Central memory CD8-positive, alpha-beta T cell (primary cell): Measurements from ENCODE around the gene RPUSD4.
A peak's percentile ranks its signal among the peaks of the same experiment; 100 is the strongest.

Source experiments
- ATAC-seq: fragments of 150-1000 bp; cut with Tn5 transposase; replicated peaks from 2 replicates; pipeline ENCODE4 v1.10.0; 2022; ENCODE audit warnings: mild to moderate bottlenecking, moderate FRiP score, moderate number of reproducible peaks; ENCODE audit not compliant: poor library complexity, severe bottlenecking; ENCODE audit errors: extremely low read depth
- DNase-seq, 2 donors: peaks; one replicate each; pipeline ENCODE4 v3.0.0; 2021; ENCODE audit warnings: low spot score in 2 of 2
- H3K27ac Mint-ChIP-seq: one replicate; pipeline ENCODE4 v1.8.0; 2022; ENCODE audit warnings: low read depth, mild to moderate bottlenecking, moderate library complexity, mixed read lengths
- H3K27me3 Mint-ChIP-seq: one replicate; pipeline ENCODE4 v1.8.0; 2022; ENCODE audit warnings: mixed read lengths
- H3K36me3 Mint-ChIP-seq: one replicate; pipeline ENCODE4 v1.8.0; 2022; ENCODE audit warnings: mild to moderate bottlenecking, moderate library complexity, mixed read lengths; ENCODE audit not compliant: insufficient read depth
- H3K4me1 Mint-ChIP-seq: one replicate; pipeline ENCODE4 v1.8.0; 2022; ENCODE audit warnings: mixed read lengths
- H3K4me3 Mint-ChIP-seq: one replicate; pipeline ENCODE4 v1.8.0; 2022; ENCODE audit warnings: mild to moderate bottlenecking, moderate library complexity, mixed read lengths
- H3K9me3 Mint-ChIP-seq: one replicate; pipeline ENCODE4 v1.8.0; 2022; ENCODE audit warnings: mixed read lengths

RPUSD4 gene

DNA sequence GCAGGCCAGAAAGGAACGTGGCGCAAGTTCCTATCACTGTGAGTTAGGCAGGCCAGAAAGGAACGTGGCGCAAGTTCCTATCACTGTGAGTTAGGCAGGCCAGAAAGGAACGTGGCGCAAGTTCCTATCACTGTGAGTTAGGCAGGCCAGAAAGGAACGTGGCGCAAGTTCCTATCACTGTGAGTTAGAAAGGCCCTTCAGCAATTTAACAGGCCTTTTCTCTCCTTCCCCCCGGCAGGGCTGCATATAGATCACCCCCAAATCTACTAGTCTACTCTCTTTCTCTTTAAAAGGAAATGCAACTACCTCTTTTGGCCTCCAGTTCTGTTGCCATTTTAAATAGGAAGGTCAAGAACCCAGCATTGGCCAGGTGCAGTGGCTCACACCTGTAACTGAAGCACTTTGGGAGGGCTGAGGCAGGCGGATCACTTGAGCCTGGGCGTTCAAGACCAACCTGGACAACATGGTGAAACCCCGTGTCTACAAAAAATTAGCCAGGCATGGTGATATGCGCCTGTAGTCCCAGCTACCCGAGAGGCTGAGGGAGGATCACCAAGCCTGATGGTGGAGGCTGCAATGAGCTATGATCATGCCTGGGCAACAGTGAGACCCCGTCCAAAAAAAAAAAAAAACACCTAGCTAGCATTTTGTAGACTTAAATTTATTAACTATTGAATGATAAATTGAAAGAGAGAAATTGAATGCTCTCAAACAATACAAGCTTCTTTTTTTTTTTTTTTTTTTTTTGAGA, 15.1 kb upstream of the RPUSD4 start:
- no peak for ATAC-seq
- Mint-ChIP-seq H3K27me3 (no peaks in the 10 kb centered on the region), H3K4me3 (no peak overlapping the region), H3K36me3 (peaks cover 4% of the 10 kb centered on the region), H3K4me1 (peaks cover 6% of the 10 kb centered on the region), H3K9me3 (no peaks in the 10 kb centered on the region), H3K27ac (no peak overlapping the region)
- no peak for DNase-seq

DNA sequence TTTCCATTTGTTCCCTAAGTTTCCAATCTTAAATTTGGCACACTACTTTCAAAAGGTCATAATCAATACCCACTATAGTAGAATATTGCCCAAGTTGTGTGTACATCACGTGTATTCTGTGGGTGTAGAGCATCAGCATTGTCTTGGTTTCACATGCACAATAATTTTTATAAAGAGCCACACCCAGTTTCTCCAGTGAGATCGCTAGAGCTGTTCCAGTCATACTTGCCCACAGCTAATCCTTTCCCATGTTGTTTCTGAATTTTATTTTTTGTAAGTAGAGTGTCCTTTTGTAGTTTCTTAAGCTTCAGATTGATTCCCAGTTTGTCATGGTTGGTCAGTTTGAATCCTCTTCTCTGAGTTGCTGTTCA, 13.8 kb upstream of the RPUSD4 start:
- H3K27me3 Mint-ChIP-seq = no peaks in the 10 kb centered on the region
- no peak overlapping the region for H3K27ac Mint-ChIP-seq
- ATAC-seq = no peak
- no peak for DNase-seq
- H3K36me3 Mint-ChIP-seq = peaks cover 3% of the 10 kb centered on the region
- no peak overlapping the region for H3K4me3 Mint-ChIP-seq
- no peaks in the 10 kb centered on the region for H3K9me3 Mint-ChIP-seq
- peaks cover 8% of the 10 kb centered on the region for H3K4me1 Mint-ChIP-seq

DNA sequence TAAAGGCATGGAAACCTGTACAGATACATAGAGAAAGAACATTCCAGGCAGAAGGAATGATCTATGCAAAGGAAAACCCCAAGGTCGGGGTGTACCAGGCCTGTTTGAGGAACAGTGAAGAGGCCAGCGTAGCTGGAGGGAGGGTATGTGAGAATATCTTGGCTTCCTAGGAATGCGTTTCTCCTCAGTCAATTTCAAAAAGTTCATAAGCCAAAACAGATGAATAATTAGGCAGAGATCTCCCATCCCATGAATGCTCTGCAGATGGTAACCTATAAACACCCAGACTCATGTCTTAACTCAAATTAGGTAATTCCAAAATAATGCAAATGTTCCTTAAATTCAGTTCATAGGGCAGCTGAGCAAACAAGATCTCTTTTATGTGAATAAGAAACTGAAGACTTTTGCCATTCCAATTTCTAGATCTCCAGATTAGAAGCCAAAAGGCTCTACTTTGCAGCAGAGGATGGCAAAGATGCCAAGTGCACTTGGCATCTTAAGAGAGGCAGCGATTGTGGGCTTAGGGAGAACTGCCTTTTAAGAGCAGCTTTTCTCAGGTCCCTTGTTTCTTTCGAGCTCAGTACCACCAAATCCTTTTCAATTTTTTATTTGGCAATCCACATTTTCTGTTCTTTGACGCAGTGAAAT, 13.3 kb upstream of the RPUSD4 start:
- no peak overlapping the region for H3K4me3 Mint-ChIP-seq
- DNase-seq (no peak), ATAC-seq (no peak)
- H3K27me3 Mint-ChIP-seq = no peaks in the 10 kb centered on the region
- peaks cover 11% of the 10 kb centered on the region for H3K4me1 Mint-ChIP-seq
- H3K27ac Mint-ChIP-seq = no peak overlapping the region
- H3K9me3 Mint-ChIP-seq = no peaks in the 10 kb centered on the region
- peaks cover 4% of the 10 kb centered on the region for H3K36me3 Mint-ChIP-seq

DNA sequence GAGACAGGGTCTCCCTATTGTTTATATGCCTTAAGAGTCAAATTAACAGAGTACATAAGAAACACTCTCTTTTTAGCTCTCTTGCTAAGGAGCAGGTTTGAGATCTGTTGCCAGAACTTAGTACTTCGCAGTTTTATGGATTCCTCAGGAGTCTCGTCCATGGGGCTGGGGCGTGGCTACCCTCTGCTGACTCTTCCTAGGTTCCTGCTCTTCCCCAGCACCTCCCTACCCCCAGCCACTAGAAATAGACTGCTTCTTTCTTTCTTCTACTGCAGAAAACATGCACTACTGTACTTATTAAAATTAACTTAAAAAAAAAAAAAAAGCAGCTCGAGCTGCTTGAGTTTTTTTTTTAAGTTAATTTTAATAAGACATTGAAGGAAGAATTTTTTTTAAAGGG, 8.1 kb upstream of the RPUSD4 start:
- no peak overlapping the region for H3K4me3 Mint-ChIP-seq
- no peaks in the 10 kb centered on the region for H3K27me3 Mint-ChIP-seq
- ATAC-seq (no peak), DNase-seq (no peak)
- H3K9me3 Mint-ChIP-seq = no peaks in the 10 kb centered on the region
- peaks cover 4% of the 10 kb centered on the region for H3K36me3 Mint-ChIP-seq
- H3K4me1 Mint-ChIP-seq = peaks cover 27% of the 10 kb centered on the region
- H3K27ac Mint-ChIP-seq = peak overlapping the region; percentile 41

DNA sequence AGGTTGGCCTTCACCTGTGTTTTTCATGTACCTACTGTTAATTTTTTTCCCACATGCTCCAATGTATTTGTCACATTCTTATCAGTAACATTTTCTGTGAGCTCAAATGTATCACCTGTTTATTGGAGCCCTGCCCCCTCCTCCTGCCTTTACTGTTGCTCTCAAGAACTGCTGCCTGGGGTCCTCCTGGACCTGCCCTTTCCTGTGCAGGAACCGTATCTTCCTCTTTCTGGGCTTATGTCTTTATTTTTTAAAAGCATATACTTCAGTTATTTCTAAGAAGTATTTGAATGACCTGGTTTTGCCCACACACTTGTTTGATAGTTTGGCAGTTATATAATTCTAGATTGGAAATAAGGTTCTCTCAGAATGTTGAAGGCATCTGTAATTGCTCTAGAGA, 6.0 kb upstream of the RPUSD4 start:
- Mint-ChIP-seq H3K27ac (no peak overlapping the region), H3K4me3 (no peak overlapping the region), H3K36me3 (peaks cover 4% of the 10 kb centered on the region), H3K9me3 (no peaks in the 10 kb centered on the region), H3K27me3 (no peaks in the 10 kb centered on the region), H3K4me1 (peaks cover 36% of the 10 kb centered on the region)
- no peak for ATAC-seq
- DNase-seq = no peak

DNA sequence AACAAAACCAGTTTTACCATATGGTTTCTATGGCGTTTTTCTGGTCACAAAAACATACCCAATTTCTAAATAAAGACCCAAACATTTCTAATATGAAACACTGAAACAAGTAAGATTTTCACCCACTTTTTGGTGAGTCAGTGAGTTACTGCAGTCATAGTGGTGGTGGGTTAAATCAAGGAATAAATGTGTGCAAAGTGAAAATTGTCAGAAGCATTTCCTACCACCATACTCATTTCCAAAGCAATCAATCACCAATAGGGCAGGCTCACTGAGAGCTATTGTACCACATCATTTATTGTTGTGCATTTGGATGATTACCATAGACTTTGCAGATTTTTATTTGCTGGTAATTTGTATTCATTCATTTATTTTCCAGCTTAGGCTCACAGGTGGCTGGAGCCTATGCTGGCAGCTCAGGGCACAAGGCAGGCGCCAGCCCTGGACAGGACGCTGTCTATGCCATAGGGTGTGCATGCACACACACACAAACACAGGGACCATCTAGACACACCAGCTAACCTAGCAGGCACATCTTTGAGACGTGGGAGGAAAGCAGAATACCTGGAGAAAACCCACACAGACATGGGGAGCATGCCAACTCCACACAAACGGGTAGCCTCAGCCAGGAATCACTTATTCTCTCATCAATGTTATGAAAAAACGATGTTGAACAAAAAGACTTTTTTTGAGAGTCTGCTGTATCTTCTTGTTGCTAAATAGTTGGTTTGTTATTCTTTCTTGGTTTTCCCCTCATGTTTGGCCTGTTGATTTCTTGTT, 5.3 kb upstream of the RPUSD4 start:
- Mint-ChIP-seq H3K9me3 (no peaks in the 10 kb centered on the region), H3K4me1 (peaks cover 43% of the 10 kb centered on the region), H3K4me3 (no peak overlapping the region), H3K27me3 (no peaks in the 10 kb centered on the region), H3K27ac (no peak overlapping the region), H3K36me3 (peaks cover 6% of the 10 kb centered on the region)
- DNase-seq = no peak
- ATAC-seq = no peak

DNA sequence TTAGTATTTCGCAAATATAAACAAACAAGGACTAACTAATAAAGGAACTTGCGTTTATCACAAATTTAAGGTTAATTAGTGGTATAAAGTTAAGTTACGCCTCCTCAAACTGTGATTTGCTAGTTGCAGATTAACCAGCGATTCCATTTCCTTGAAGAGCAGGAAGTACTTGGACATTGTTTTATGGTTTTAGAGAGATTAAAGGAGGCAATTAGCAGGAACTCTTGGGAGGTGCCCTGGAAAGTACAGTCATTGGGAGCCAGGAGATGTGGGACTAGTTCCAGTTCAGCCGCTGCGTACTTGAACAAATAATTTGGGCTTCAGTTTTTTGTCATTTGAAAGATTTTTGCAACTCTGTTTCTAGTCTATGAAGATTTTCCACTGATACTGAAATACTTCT, 3.4 kb upstream of the RPUSD4 start:
- H3K4me3 Mint-ChIP-seq = no peak overlapping the region
- no peak for ATAC-seq

DNA sequence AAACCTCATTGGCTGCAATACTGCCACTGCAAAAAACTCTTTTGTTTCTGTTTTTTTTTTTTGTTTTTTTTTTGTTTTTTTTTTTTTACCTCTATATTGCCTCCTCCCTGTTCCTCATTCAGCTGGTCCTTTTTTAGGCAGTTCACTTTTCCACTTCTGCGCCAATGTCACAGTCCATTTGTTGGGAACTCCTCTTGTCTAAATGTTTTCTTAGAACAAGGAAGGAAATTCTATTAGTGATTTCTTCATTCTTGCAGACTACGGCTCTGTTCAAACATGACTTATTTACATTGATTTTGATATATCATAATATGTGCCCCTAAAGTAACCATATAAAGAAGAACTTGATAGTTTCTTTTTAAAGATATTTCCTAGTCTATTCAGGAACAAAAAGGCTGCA, 3.0 kb upstream of the RPUSD4 start:
- no peak for ATAC-seq
- Mint-ChIP-seq H3K36me3 (peaks cover 11% of the 10 kb centered on the region), H3K4me1 (peaks cover 54% of the 10 kb centered on the region), H3K9me3 (no peaks in the 10 kb centered on the region), H3K27me3 (no peaks in the 10 kb centered on the region), H3K27ac (no peak overlapping the region), H3K4me3 (no peak overlapping the region)
- no peak for DNase-seq

More for the DNA sequence above, 3.4 kb upstream of the RPUSD4 start:
- DNase-seq = no peak
- peaks cover 54% of the 10 kb centered on the region for H3K4me1 Mint-ChIP-seq
- H3K27ac Mint-ChIP-seq = no peak overlapping the region
- H3K36me3 Mint-ChIP-seq = peaks cover 10% of the 10 kb centered on the region
- no peaks in the 10 kb centered on the region for H3K9me3 Mint-ChIP-seq
- no peaks in the 10 kb centered on the region for H3K27me3 Mint-ChIP-seq

DNA sequence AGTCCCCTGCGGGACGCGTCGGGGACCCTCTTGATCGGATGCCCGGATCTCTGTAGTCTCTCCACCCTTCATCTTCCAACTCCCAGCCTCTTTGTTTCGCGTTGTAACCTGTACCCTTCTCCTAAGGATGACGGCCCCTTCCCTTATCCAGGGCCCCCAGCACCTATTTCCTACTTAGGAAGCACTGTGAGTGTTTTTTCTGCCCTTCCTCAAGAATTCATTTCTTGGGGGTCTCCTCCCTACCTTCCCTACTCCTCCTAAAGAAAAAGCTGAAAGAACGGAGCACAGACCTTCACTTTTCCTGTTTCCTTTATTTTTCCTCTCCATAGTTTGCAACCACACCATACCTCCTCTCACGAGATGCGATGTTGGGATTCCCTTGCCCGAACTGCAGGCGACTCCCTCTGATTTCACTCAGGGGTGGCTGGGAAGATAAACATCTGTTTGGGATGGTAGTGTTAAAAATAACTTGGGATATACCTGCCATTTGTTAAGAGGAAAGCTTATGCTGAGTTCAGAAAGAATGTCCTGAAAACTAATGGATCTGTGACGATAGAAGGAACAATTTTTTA, 725 bp upstream of the RPUSD4 start:
- Mint-ChIP-seq H3K9me3 (no peaks in the 10 kb centered on the region), H3K27ac (peak overlapping the region; percentile 94), H3K4me1 (peaks cover 43% of the 10 kb centered on the region), H3K27me3 (no peaks in the 10 kb centered on the region), H3K36me3 (peaks cover 22% of the 10 kb centered on the region), H3K4me3 (peak overlapping the region; percentile 93)
- DNase-seq (no peak), ATAC-seq (no peak)

DNA sequence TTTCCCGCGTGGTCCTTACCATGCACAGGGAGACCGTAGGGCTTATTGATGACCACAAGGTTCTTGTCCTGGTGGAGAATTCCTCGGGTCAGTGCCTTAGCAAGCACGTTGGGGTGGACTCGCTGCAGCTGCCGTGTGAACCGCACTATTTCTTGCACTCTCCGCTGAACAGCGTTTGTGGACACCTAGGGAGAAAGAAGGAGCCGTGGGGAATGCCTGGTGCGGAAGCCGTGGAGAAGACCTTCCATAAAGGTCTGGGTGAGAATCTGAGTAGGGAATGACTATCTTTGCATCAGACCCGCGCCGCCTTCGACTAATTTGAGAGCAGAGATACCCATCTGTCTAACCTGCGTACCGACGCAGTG, 597 bp downstream of the RPUSD4 start:
- Mint-ChIP-seq H3K4me3 (peak overlapping the region; percentile 93), H3K27me3 (no peaks in the 10 kb centered on the region)
- DNase-seq = no peak

DNA sequence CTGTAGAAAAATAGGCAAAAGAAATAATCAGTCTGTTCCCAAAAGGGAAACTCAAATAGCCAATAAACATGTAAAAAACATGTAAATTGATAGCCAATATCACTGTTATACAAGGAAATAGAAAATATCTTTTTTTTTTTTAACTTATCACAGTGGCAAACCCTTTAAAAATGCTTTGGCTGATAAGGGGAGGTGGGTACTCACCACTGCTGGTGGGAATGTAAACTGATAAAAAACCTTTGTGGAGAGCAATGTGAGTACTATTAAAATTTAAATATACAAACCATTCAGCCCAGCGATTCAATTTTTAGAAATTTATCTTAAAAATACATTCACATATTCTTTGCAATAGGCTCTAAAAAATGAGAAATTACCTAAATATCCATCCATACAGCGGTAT, 3.6 kb downstream of the RPUSD4 start:
- no peak for ATAC-seq
- Mint-ChIP-seq H3K4me3 (no peak overlapping the region), H3K9me3 (no peaks in the 10 kb centered on the region), H3K27me3 (no peaks in the 10 kb centered on the region), H3K36me3 (peaks cover 52% of the 10 kb centered on the region), H3K4me1 (peaks cover 28% of the 10 kb centered on the region), H3K27ac (no peak overlapping the region)
- no peak for DNase-seq

More for the DNA sequence above, 597 bp downstream of the RPUSD4 start:
- Mint-ChIP-seq H3K27ac (peak overlapping the region; percentile 94), H3K36me3 (peaks cover 32% of the 10 kb centered on the region), H3K4me1 (peaks cover 40% of the 10 kb centered on the region), H3K9me3 (no peaks in the 10 kb centered on the region)
- ATAC-seq = no peak

DNA sequence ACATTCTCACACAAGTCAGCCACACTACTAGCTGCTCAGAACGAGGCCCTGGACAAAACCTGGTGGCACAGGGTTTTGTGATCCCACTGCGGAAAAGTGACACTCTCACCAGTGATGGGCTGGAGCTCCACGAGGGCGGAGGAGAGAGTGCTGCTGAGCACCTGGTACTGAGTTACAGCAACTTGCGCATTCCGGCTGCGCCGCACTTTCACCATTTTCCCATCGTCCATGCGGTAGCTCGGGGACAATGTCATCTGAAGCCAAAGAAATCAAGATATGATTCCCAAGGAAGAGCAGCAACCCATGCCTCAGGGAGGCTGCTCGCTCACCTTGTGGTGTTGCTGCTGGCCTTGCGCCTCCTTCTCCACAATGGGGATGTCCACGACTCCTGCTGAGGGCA, 6.1 kb downstream of the RPUSD4 start:
- Mint-ChIP-seq H3K36me3 (peaks cover 60% of the 10 kb centered on the region), H3K4me1 (peaks cover 3% of the 10 kb centered on the region), H3K27ac (no peak overlapping the region), H3K9me3 (no peaks in the 10 kb centered on the region), H3K4me3 (no peak overlapping the region), H3K27me3 (no peaks in the 10 kb centered on the region)
- ATAC-seq = no peak
- no peak for DNase-seq
